Fibroblast of villous mesenchyme (primary cell): ENCODE data around the gene GRID2IP. TPM values are rescaled to one million over a fixed set of nuclear protein-coding genes. Genes with fewer than 3 reads are reported as not detected.

ENCODE experiments used
- DNase-seq: peaks from one replicate; pipeline ENCODE4 v3.0.0-alpha.2; 2010; ENCODE audit warnings: low read depth
- H3K4me3 ChIP-seq: 2 replicates; pipeline ENCODE4 v1.5.1; 2011; ENCODE audit warnings: low read depth, mild to moderate bottlenecking, low read length
- CTCF ChIP-seq: IDR thresholded peaks from 2 replicates; pipeline ENCODE4 v1.5.1; 2012; ENCODE audit warnings: low read depth, mild to moderate bottlenecking, low read length; ENCODE audit not compliant: insufficient read depth
- total RNA-seq: library from RNA; depleted of rRNA; stranded (reverse); fragments of >200 nt; gene quantifications from 2 replicates; pipeline ENCODE4 v1.2.3, GENCODE V29; 2012

GRID2IP gene
- total RNA-seq, 1 donor: not detected

- no peak for DNase-seq
- H3K4me3 ChIP-seq: no peak overlapping the region
- no peak for TF ChIP-seq CTCF
These were observed 46.3 kb downstream of the GRID2IP start for GRCh38 chr7:6504996-6505395.

GRCh38 chr7:6502886-6503285 is 48.4 kb downstream of the GRID2IP start:
- H3K4me3 ChIP-seq: no peak overlapping the region
- DNase-seq: no peak
- TF ChIP-seq CTCF: no peak

- H3K4me3 ChIP-seq: no peak overlapping the region
- no peak for DNase-seq
- no peak for TF ChIP-seq CTCF
These were observed 49.4 kb downstream of the GRID2IP start for GRCh38 chr7:6501586-6502564.

- TF ChIP-seq CTCF: no peak
- DNase-seq: no peak
These were observed 50.6 kb downstream of the GRID2IP start for GRCh38 chr7:6500691-6501090.

GRCh38 chr7:6497994-6498393 is 53.3 kb downstream of the GRID2IP start:
- TF ChIP-seq CTCF: no peak
- H3K4me3 ChIP-seq: no peak overlapping the region
- no peak for DNase-seq

More at GRCh38 chr7:6500691-6501090, 50.6 kb downstream of the GRID2IP start:
- no peak overlapping the region for H3K4me3 ChIP-seq

- no peak overlapping the region for H3K4me3 ChIP-seq
- no peak for TF ChIP-seq CTCF
- no peak for DNase-seq
These were observed 53.7 kb downstream of the GRID2IP start for GRCh38 chr7:6497637-6497905.
